Fibroblast of the aortic adventitia (primary cell): ENCODE measurements around the gene CRB2. TPM values are rescaled to one million over a fixed set of nuclear protein-coding genes. Genes with fewer than 3 reads are reported as not detected.
A peak's percentile ranks its signal among the peaks of the same experiment; 100 is the strongest.

ENCODE experiments used
- DNase-seq: peaks from one replicate; pipeline ENCODE4 v3.0.0-alpha.2; 2010; ENCODE audit warnings: low read depth
- H3K4me3 ChIP-seq: 2 replicates; pipeline ENCODE4 v1.5.1; 2011; ENCODE audit warnings: low read depth, mild to moderate bottlenecking, control low read depth, low read length, moderate library complexity
- total RNA-seq: library from RNA; depleted of rRNA; stranded (reverse); fragments of >200 nt; gene quantifications from 2 replicates; pipeline ENCODE4 v1.2.3, GENCODE V29; 2012; ENCODE audit warnings: low replicate concordance
- TF ChIP-seq, protein P1 (sequence below): IDR thresholded peaks from 2 replicates; pipeline ENCODE4 v1.5.1; 2011; ENCODE audit warnings: mild to moderate bottlenecking, low read length, control low read depth, inconsistent platforms; ENCODE audit not compliant: insufficient read depth

CRB2 gene
- total RNA-seq, 1 donor, result not detected

GRCh38 chr9:123321616-123322272 is 34.3 kb upstream of the CRB2 start:
- TF ChIP-seq, protein P1, sequence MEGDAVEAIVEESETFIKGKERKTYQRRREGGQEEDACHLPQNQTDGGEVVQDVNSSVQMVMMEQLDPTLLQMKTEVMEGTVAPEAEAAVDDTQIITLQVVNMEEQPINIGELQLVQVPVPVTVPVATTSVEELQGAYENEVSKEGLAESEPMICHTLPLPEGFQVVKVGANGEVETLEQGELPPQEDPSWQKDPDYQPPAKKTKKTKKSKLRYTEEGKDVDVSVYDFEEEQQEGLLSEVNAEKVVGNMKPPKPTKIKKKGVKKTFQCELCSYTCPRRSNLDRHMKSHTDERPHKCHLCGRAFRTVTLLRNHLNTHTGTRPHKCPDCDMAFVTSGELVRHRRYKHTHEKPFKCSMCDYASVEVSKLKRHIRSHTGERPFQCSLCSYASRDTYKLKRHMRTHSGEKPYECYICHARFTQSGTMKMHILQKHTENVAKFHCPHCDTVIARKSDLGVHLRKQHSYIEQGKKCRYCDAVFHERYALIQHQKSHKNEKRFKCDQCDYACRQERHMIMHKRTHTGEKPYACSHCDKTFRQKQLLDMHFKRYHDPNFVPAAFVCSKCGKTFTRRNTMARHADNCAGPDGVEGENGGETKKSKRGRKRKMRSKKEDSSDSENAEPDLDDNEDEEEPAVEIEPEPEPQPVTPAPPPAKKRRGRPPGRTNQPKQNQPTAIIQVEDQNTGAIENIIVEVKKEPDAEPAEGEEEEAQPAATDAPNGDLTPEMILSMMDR, result no peak
- DNase-seq, result no peak
- H3K4me3 ChIP-seq, result no peak overlapping the region

DNA sequence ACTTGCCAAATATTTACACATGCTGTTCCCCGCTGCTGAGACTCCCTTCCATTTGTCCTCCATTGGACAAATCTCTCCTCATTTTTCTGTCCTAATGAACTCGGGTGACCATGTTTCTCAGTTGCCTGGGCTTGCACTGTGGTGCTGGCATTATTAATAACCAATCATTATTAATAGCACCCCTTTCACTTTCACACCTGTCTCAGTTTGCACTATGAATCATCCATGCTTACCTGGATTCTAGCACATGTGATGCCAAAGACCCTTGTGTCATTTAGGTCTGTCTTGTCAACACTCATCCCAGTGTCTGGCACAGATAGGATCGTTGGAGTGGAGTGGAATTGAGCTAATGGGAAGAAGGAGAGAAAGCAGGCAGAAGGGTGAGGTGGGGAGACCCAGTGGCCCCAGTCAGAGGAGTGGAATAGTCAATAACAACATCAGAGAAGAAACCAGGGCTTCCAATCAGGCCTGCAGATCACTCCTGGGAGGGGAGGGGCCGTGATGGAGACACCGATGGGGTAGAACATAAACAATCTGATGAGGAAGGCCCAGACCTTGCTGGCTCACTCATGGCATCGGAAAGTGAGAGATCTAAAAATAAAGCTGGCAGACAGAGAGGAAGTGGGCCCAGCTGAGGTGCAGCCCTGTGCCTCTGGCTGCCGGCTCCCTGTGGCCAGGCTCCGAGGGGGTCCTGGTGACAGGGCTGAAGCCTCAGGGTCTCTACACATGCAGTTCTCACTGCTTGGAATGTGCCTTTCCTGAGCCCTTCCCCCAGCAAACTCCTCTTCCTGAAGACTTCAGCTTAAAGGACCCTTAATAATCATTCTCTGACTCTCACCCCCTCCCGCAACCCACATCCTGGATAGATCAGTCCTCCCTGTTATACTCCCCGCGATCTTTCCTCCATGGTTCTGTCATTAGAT is 33.5 kb upstream of the CRB2 start:
- H3K4me3 ChIP-seq, result no peak overlapping the region
- DNase-seq, result no peak
- TF ChIP-seq, protein P1, result no peak

DNA sequence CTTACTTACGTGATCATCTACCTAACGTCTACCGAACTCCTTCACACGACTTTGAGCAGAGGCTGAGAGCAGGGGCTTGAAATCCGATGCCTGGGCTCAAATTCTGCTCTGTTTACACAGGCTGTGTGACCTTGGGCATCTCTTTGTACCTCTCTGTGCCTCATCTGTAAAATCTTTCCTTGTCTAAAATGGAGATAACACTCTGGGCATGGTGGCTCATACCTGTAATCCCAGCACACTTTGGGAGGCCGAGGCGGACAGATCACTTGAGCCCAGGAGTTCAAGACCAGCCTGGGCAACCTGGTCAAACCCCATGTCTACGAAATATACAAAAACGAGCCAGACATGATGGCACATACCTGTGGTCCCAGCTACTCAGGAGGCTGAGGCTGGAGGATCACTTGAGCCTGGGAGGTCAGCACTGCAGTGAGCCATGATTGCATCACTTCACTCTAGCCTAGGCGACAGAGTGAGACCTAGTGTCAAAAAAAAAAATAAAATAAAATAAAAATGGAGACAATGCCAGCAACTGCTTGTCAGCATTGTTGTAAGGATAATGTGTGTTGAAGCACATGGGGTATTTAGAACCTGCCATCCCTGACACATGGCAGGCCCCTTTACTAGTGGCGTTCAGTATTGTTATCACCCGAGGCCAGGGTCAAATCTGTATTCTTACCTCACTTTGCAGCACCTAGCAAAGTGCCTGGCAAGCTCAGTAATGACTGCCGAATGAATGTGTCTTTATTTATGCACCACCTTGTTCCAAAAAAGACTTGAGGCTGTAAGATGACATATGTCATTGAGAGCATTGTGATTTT is 32.6 kb upstream of the CRB2 start:
- TF ChIP-seq, protein P1, result no peak
- no peak overlapping the region for H3K4me3 ChIP-seq
- no peak for DNase-seq

- TF ChIP-seq, protein P1, result no peak
- no peak for DNase-seq
These were observed 31.2 kb upstream of the CRB2 start for GRCh38 chr9:123324767-123325183.

DNA sequence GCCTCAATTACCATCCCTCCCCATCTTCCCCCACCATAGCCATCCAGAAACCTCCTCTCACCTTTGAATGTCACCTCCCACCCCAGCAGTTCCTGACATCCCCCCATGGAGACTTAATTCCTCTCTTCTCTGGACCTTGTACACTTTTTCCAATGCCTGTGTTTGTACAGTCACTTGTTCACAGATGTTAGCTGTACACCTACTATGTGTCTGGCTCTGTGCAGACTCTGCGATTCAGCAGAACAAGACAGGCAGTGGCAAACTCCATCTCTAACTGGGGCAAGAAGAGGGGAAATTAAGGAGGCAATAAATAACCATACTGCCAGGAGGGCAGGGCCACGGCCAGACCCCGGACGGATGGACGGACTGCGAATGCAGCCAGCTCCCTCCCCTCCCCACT is 29.8 kb upstream of the CRB2 start:
- H3K4me3 ChIP-seq, result peak overlapping the region; percentile 32
- TF ChIP-seq, protein P1, result no peak
- DNase-seq, result no peak

More at GRCh38 chr9:123324767-123325183, 31.2 kb upstream of the CRB2 start:
- no peak overlapping the region for H3K4me3 ChIP-seq

DNA sequence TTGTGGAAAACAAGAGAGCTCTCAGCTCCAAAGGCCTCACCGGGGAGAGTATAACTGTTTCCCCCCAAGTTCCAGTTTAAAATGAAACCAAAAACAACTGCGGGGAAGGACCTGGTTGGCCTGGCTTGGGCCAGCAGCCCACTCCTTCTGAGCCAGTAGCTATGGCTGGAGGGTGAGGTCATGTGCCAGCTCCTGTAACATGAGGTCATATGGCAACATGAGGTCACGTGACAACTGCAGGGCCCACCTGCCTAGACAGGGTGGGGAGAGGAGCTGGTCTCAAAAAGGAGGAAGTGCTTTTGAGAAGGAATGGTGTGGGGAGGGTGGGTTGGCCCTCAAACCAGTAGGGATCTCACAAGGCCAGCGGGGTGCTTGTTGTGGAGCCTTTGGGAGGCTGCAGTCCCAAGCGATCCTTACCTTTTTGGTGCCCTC is 29.3 kb upstream of the CRB2 start:
- peak; percentile 30 for DNase-seq
- TF ChIP-seq, protein P1, result no peak
- peak overlapping the region; percentile 32 for H3K4me3 ChIP-seq
